Pancreas (tissue), 10 donors: Measurements from ENCODE around the gene MAPK13. TPM values are rescaled to one million over a fixed set of nuclear protein-coding genes. Genes with fewer than 3 reads are reported as not detected.

Experiments
- ATAC-seq, 4 donors: fragments of 200-7000 bp; cut with Tn5 transposase; one replicate each; pipeline versions ENCODE4 v1.8.0 to v1.9.1; 2020; ENCODE audit warnings: mild to moderate bottlenecking in 4 of 4, moderate library complexity in 4 of 4
- DNase-seq, 6 donors: peaks; one replicate each; pipeline ENCODE4 v3.0.0-alpha.2; 2020
- FAIRE-seq: peaks from 2 replicates; lab custom pipeline; 2012; peaks lifted over from hg19 to GRCh38; lab: Jason Lieb, UNC
- H3K27ac ChIP-seq, 4 donors: fragments of 200-600 bp; sonication (generic); 1 replicate in 3 of 4; 2 replicates in 1 of 4; pipeline versions ENCODE4 v1.5.0 to v1.8.0; 2020
- H3K27me3 ChIP-seq, 4 donors: fragments of 200-600 bp; one replicate each; pipeline ENCODE4 v1.8.0; 2021
- H3K36me3 ChIP-seq, 3 donors: fragments of 200-600 bp; sonication (generic) in 1 of 3; one replicate each; pipeline versions ENCODE4 v1.5.0 to v1.8.0; 2020 to 2021
- H3K4me1 ChIP-seq, 3 donors: fragments of 200-600 bp; one replicate each; pipeline ENCODE4 v1.8.0; 2021
- H3K4me3 ChIP-seq, 4 donors: fragments of 200-600 bp; sonication (generic) in 2 of 4; one replicate each; pipeline versions ENCODE4 v1.5.0 to v1.8.0; 2020 to 2021
- H3K9me3 ChIP-seq, 4 donors: fragments of 200-600 bp; one replicate each; pipeline ENCODE4 v1.8.0; 2021
- WGBS, 2 donors: extraction: QIAGEN DNeasy Blood & Tissue Kit; methylation state at CpG; one replicate each; pipeline ENCODE4 v1.1.7; 2013; 5-methylcytosine and 5-hydroxymethylcytosine counted together
- intact Hi-C, 3 donors: fragments of 100-400 bp; cut with DNase I; formaldehyde crosslinking; loops; one replicate each; pipeline versions ENCODE4 v1.11.1 to v1.14.2; 2022
- polyA plus RNA-seq, 2 donors: library from polyadenylated mRNA; stranded (reverse); fragments of 200-250 nt; gene quantifications; one replicate each; pipeline ENCODE4 v1.2.3, GENCODE V29; 2013
- total RNA-seq, 6 donors: library from RNA; stranded (reverse); fragmentation: NEBNext Ultra II Directional in 4 of 6; extraction: Animal tissue kit (Norgen Biotek cat#: 25700) in 4 of 6; gene quantifications; one replicate each; pipeline versions ENCODE4 v1.2.1 to v1.2.4, GENCODE V29; 2021 to 2023
- TF ChIP-seq, protein P1 (sequence below), 4 donors: fragments of 200-600 bp; sonication (generic) in 3 of 4; IDR thresholded peaks; one replicate each; pipeline versions ENCODE4 v1.5.0 to v1.8.0; 2021; ENCODE audit warnings: antibody characterized with exemption in 4 of 4
- donor health status: healthy with polysubstance abuse.
- donor health status: DM: no; HTN: no; CAD: no; lungs with moderate emphysema.
- donor health status: DM: no; HTN: no; CAD: no.
- donor health status: control.
- donor health status: control.
- donor health status: Bipolar disorder and iron deficiency.
- donor health status: DM: yes; HTN: yes; CAD: no.
- donor health status: DM: no; HTN: no; CAD: no.
- donor health status: DM: no; HTN: no; CAD: no.
- donor health status: DM: yes; HTN: yes; CAD: no.

MAPK13 gene
- total and polyA plus RNA-seq, 8 donors = 20.2 to 46.3 (median 34.0) TPM

DNA sequence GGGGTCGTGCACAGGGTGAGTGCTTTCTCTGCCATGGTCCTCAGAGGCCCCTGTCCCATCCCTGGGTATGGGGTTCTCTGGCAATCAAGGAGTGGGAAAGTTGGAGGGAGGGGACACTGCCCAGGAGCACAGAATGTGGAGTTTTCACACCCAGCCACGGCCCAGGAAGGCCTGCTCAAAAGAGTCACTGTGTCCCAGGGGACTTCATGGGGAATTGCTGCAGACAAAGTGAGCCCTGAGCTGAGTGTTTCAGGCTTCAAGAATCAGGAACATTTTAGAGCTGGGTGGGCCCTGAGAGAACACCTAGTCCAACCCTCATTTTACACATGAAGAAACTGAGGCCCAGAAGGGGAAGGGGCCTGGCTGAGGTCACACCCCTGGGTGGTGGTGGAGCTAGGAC is 5.7 kb downstream of the MAPK13 start:
- TF ChIP-seq, protein P1, sequence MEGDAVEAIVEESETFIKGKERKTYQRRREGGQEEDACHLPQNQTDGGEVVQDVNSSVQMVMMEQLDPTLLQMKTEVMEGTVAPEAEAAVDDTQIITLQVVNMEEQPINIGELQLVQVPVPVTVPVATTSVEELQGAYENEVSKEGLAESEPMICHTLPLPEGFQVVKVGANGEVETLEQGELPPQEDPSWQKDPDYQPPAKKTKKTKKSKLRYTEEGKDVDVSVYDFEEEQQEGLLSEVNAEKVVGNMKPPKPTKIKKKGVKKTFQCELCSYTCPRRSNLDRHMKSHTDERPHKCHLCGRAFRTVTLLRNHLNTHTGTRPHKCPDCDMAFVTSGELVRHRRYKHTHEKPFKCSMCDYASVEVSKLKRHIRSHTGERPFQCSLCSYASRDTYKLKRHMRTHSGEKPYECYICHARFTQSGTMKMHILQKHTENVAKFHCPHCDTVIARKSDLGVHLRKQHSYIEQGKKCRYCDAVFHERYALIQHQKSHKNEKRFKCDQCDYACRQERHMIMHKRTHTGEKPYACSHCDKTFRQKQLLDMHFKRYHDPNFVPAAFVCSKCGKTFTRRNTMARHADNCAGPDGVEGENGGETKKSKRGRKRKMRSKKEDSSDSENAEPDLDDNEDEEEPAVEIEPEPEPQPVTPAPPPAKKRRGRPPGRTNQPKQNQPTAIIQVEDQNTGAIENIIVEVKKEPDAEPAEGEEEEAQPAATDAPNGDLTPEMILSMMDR (IDR thresholded peaks at IDR 0.05) = no peak
- 91 to 97% methylated on average over 2 of the region's 2 CpGs for WGBS, 2 donors
- peaks cover 3 to 41% (median 15%) of the 10 kb centered on the region in 3 donors for H3K36me3 ChIP-seq
- no peak for DNase-seq
- intact Hi-C loops = no loop called here
- H3K4me3 ChIP-seq = no peak overlapping the region
- H3K9me3 ChIP-seq = no peaks in the 10 kb centered on the region
- ATAC-seq = no peak
- H3K27ac ChIP-seq = no peak overlapping the region
- no peak for FAIRE-seq
- no peaks in the 10 kb centered on the region for H3K27me3 ChIP-seq
- H3K4me1 ChIP-seq = peaks cover 3 to 15% (median 12%) of the 10 kb centered on the region in 3 donors

DNA sequence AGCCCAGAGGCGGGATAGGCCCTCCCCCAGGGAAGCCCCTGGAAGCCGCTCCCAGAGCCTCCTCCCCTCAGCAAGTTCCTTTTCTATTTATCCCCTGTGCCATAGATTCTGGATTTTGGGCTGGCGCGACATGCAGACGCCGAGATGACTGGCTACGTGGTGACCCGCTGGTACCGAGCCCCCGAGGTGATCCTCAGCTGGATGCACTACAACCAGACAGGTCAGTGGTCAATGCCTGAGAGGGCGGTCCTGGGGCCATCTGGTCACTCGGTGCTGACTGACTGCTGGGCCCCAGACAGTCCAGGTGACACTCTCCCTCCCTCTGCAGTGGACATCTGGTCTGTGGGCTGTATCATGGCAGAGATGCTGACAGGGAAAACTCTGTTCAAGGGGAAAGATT is 6.2 kb downstream of the MAPK13 start:
- peaks cover under 1 to 11% (median 10%) of the 10 kb centered on the region in 3 donors for H3K4me1 ChIP-seq
- no peak overlapping the region for H3K27ac ChIP-seq
- FAIRE-seq (no peak), DNase-seq (no peak), ATAC-seq (no peak)
- H3K36me3 ChIP-seq = peaks cover 3 to 41% (median 15%) of the 10 kb centered on the region in 3 donors
- WGBS, 2 donors = 96% methylated on average over 12 of the region's 12 CpGs
- intact Hi-C loops = no loop called here
- TF ChIP-seq, protein P1 (IDR thresholded peaks at IDR 0.05) = no peak
- no peak overlapping the region for H3K4me3 ChIP-seq
- H3K27me3 ChIP-seq = no peaks in the 10 kb centered on the region
- H3K9me3 ChIP-seq = no peaks in the 10 kb centered on the region

DNA sequence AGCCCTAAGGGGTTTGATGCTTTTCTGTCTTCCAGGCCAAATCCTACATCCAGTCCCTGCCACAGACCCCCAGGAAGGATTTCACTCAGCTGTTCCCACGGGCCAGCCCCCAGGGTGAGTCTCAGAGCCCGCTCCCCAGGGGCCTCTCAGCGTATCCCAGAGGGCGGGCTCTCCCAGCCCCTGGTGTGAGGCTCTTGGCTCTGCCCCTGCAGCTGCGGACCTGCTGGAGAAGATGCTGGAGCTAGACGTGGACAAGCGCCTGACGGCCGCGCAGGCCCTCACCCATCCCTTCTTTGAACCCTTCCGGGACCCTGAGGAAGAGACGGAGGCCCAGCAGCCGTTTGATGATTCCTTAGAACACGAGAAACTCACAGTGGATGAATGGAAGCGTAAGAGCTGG is 8.4 kb downstream of the MAPK13 start:
- ATAC-seq (no peak), DNase-seq (no peak), FAIRE-seq (no peak)
- 92 to 93% methylated on average over 15 of the region's 15 CpGs for WGBS, 2 donors
- Histone ChIP-seq H3K27ac (no peak overlapping the region), H3K4me1 (no peaks in the 10 kb centered on the region), H3K36me3 (peaks cover 3 to 41% (median 15%) of the 10 kb centered on the region in 3 donors), H3K27me3 (no peaks in the 10 kb centered on the region), H3K9me3 (no peaks in the 10 kb centered on the region), H3K4me3 (no peak overlapping the region)
- TF ChIP-seq, protein P1 (IDR thresholded peaks at IDR 0.05) = no peak
- intact Hi-C loops = no loop called here

DNA sequence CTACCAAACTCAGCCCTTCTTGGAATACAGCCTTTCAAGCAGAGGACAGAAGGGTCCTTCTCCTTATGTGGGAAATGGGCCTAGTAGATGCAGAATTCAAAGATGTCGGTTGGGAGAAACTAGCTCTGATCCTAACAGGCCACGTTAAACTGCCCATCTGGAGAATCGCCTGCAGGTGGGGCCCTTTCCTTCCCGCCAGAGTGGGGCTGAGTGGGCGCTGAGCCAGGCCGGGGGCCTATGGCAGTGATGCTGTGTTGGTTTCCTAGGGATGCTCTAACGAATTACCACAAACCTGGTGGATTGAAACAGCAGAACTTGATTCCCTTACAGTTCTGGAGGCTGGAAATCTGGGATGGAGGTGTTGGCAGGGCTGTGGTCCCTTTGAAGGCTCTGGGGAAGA is 9.1 kb downstream of the MAPK13 start:
- Histone ChIP-seq H3K9me3 (no peaks in the 10 kb centered on the region), H3K4me3 (no peak overlapping the region), H3K27me3 (no peaks in the 10 kb centered on the region), H3K4me1 (no peaks in the 10 kb centered on the region), H3K27ac (no peak overlapping the region), H3K36me3 (peaks cover 3 to 41% (median 15%) of the 10 kb centered on the region in 3 donors)
- DNase-seq (no peak), ATAC-seq (no peak), FAIRE-seq (no peak)
- TF ChIP-seq, protein P1 (IDR thresholded peaks at IDR 0.05) = no peak
- intact Hi-C loops = no loop called here
- 63 to 69% methylated on average over 7 of the region's 7 CpGs for WGBS, 2 donors

DNA sequence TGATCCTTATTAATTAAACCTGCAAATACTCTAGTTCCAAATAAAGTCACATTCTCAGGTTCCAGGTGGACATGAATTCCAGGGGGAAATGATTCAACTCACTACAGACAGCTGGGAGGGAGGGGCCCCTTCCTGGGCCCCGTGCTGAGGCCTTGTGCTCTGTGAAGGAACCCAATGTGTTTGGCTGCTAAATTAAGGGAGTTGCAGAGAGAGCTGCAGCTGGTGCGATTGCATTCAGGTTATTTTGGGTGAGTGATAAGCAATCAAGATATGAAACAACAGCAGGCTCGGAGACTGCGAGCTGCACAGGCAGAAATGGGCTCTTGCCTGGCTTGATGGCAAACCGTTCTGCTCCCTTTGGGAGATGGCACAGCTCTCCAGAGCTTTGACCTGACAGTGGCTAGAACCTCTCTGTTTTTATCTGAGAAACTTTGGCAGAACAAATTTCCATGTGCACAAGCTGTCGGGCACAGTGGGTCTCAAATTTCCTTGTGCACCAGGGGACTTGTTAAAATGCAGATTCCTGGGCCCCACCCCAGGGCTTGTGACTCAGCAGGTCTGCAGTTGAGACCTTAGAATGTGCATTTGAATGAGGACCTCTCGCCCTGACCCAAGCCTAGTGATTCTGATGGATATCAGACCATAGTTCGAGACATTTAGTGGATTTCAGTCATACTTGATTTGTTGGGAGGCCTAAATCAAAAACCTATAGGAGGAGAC is 9.8 kb downstream of the MAPK13 start:
- Histone ChIP-seq H3K9me3 (no peaks in the 10 kb centered on the region), H3K27ac (no peak overlapping the region), H3K4me1 (no peaks in the 10 kb centered on the region), H3K27me3 (no peaks in the 10 kb centered on the region), H3K36me3 (peaks cover 3 to 41% (median 15%) of the 10 kb centered on the region in 3 donors), H3K4me3 (no peak overlapping the region)
- FAIRE-seq (no peak), ATAC-seq (peak in 1 of 4 donors; percentile 18), DNase-seq (no peak)
- WGBS, 2 donors = 49% methylated on average over 8 of the region's 8 CpGs
- TF ChIP-seq, protein P1 (IDR thresholded peaks at IDR 0.05) = no peak
- intact Hi-C loops = no loop called here
